GM04503 (cell line): Measurements from ENCODE around the gene MGMT.

Experiments used
- DNase-seq: peaks from one replicate; pipeline ENCODE4 v3.0.0-alpha.2; 2012; ENCODE audit warnings: low read depth

MGMT gene

DNA sequence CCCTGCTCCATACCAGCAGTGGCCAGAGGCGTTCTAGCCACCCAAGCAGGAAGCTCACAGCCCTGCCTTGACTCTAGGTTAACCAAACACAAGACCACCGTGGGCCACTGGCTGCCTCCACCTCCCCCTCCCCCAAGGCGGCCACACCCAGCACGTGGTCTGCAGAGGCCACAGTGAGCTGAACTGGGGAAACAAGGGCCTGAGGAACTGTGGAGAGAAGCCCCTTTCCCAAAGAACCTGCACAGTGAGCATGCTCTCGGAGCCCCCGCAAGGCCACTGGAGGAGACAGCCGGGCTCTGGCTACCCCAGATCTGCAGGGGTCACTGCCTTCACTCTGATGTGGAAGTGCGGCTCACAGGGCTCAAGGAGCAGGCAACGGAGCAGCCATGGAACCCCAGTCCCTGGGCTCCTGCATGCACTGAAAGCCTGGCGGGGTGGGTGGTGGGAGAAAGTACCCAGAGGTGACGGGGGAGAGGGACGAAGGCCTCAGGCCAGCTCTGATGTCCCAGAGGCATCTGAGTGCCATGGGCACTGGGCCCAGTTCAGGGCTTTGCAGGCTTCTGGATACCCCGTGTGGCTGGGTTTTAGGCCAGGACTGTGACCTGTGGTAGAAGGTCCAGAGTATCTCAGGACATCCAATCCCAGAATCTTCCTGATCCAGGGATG is 307.8 kb downstream of the MGMT start:
- no peak for DNase-seq

GRCh38 chr10:129775681-129776080 is 308.6 kb downstream of the MGMT start:
- no peak for DNase-seq

DNA sequence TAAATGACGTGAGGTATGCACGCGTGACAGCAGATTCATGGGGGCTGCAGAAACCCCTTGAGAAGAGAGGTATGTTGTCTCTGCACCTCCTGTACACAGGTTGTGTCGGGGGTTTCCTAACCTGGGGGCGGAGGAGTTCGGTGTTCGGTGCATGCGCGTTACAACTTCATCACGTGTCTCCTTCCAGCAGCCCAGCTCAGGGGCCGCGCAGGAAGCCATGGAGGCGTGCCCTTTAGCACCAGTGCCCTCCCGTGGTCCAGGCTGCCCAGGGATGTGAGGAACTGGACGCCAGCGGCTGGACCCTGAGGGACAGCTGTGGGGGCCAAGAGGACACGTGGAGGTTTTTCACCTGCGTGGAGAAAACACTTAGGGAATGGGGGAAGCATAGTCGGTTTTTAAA is 310.6 kb downstream of the MGMT start:
- no peak for DNase-seq

- DNase-seq = no peak
Measured at GRCh38 chr10:129778571-129778970, 311.5 kb downstream of the MGMT start.

- no peak for DNase-seq
Measured at GRCh38 chr10:129779126-129780111, 312.4 kb downstream of the MGMT start.

DNA sequence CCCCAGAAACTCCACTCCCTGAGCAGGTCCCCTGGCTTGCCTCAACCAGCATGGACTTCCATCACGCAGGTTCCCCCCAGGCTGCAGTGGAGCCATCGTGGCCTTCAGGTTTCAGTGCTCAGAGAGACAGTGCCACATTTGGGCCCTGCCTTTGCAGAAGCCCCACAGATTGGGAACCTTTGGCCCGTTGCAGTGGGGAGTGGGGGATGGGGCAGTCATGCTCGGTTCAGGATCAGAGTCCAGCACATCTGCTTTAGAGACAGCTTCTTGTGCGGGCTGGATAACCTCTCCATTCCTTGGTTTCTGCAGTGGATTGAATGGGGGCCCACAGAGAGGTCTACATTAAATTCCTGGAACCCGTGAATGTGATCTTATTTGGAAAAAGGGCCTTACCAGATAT is 313.2 kb downstream of the MGMT start:
- DNase-seq = no peak

GRCh38 chr10:129780901-129781795 is 314.1 kb downstream of the MGMT start:
- DNase-seq = no peak

DNA sequence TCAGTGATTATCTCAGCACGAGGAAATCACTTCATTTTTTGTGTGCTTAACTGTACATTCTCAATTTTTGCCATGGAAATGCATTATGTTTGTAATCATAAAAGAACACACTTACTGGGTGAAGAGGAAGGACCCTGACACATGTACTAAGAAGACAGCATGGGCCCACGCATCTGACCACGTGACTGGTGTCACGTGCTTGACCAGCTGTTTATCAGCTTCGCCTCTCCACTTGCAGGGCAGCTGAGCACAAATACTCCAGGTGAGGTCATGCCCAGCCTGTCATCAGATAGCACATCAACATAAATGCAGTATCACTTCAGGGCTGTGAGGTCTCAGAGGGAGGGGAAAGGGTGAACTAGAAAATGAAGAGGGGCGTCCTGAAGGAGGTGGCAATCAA is 317.2 kb downstream of the MGMT start:
- DNase-seq = no peak

DNA sequence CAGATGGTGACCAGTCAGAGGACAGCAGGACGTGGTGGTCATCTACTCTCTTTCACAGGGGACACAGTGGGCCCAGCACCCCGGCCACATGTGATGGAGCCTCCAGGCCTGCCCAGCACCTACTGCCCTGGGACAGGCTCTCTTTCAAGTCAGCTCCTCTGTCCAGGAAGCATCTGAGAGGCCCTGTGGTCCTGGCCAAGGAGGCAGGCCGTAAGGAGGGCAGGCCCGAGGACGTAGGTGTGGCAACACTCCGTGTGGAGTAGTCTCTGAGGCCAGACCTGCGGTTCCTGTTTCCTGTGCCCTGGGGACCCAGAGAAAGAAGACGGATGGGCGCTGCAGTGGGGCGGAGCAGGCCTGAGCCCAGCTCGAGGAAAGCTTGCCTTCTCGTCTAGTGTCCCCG is 317.9 kb downstream of the MGMT start:
- DNase-seq = no peak

- no peak for DNase-seq
Measured at GRCh38 chr10:129785536-129785981, 318.5 kb downstream of the MGMT start.

DNA sequence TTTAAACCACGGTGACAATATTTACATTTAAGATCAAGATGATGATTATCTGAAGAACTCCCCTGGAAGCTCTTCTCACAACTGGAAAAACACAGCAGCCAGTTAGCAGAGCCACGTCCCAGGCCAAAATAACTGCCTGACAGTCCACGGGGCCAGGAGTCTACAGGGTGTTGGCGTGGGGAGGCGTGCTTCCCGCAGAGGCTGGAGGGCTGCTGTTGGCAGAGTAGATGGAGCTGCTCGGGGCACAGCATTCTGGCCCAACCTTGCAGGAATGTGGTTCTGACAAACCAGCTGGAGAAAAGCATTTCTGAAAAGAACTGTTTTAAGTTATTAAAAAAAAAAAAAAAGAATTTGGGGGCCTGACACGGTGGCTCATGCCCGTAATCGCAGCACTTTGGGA is 319.2 kb downstream of the MGMT start:
- DNase-seq = no peak

DNA sequence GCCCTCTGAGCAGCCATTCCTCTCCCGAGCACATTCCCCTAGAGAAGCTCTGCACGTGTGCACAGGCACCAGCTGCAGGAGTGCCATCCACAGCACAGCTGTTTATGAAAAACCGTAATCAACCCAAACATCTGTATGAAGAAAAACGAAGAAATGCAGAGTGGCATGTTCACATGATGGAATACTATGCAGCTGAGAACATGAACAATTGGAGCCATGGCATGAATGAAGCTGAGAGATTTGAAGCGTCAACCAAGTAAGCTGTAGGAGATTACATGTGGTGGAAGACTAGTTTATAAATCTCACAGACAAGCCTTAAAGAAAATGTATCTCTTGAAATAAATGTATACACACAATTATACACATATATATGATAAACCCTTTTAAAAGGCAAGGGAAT is 320.5 kb downstream of the MGMT start:
- no peak for DNase-seq

DNA sequence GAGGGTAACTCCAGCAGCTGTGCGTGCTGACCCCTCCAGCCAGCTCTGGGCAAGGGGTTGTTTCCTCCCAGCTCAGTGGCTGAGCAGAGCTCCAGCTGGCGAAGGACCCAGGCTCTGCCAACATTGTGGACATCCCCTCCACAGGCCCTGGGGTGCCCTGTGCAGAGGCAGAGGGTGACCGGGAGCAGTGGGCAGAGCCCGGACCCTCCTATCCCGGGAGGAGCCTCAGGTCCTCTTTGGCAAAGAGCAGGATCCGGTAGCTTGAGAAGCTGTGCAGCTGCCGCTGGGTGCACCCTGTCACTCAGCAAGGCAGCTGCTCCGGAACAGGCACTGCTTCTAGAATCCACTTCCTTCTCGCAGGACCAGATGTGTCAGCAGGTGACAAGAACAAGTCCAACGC is 321.2 kb downstream of the MGMT start:
- DNase-seq = no peak

GRCh38 chr10:129790715-129791446 is 323.8 kb downstream of the MGMT start:
- DNase-seq = no peak

GRCh38 chr10:129792141-129792540 is 325.1 kb downstream of the MGMT start:
- peak; percentile 5 for DNase-seq

GRCh38 chr10:129792864-129793263 is 325.8 kb downstream of the MGMT start:
- no peak for DNase-seq

GRCh38 chr10:129793479-129793878 is 326.4 kb downstream of the MGMT start:
- DNase-seq = no peak

DNA sequence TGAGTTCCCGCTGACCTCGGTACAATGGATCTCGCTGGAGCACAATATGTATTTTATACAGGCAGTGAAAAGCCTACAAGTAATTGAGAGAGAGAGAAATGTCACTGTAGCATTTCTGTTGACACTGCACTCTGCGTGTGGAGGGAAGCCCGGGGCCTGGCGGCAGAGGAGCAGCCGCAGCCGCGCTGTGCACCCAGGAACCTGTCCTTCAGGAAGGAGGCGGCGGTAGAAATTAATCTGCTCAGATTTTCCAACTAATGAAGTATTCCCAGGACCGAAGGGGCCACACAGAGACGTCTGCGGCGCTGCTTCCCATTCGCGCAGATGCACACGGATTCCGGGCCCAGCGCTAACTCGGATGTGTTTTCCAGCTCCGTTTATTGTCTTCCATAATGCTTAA is 327.0 kb downstream of the MGMT start:
- no peak for DNase-seq

DNA sequence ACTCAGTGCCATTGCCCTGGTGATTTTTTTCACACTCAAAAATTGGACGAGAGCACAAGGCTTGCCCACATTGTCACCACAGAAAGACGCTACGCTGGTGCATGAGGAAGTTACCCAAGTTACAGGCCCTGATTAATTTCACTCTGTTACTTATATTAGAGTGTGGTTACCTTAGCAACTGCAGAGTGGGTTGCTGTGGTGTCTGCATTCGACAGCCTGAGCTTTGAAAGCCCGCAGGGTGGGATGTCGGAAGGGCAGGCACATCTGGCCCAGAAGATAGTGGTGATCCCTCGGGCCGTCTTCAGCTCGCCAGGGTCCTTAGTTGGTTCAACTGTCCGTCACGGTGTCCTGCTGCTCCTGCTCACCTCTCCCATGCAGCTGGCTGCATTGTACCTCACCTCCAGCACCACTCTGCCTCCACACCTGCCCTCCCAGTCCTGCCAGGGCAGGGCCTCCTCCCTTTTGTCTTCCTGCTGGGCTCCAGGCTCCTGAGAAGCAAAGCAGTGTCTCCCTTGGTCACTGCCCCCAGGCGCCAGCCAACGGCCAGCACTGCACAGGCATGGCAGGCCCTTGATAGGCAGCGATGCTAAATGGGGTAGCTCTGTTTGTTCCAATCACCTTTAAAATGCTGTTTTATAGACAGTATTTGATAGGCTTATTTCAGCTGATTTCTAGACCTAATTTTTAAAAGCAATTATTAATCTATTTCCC is 329.8 kb downstream of the MGMT start:
- no peak for DNase-seq

DNA sequence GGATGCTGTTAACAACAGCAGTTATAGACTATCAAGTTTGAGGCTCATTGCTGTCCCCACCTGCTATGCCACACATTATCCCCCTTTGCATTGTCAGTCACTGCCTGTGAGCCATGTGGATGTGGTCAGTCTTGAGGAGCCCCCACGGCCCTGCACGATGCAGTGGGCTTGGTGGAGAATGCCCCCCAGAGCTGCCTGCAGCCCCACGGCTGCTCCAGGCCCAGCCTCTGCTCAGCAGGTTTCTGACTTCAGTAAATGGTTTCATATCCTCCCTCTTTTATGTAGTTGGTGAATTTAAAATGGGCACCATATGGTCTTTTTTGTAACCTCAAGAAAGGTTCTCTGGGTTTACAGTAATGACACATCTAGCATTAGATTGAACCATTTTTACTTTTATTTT is 332.9 kb downstream of the MGMT start:
- DNase-seq = no peak

DNA sequence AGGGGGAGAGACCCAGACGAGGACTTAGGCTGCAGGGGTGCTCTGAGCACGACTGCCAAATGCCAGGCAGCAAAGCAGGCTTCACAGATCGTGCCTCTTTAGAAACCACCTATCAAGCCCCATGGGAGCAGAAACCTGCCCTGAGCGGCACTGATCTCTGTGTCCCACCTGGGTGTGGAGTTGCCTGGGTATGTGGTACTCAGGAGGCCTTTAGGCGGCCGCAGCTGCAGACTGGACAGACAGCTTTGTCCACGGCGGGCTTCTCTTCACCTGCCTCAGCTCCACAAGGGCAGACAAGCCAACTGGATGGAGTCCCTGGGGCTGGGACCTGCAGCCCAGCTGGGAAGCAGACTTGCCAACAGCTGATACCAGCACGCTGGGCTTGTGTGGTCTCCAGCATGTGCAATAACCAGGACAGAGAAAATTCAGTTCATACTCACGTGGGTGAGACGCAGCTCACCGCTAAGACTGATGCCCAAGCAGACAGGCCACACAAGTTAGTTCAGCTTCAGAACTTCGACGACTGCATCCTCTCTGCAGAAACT is 333.8 kb downstream of the MGMT start:
- no peak for DNase-seq
